ENCODE measurements around the gene RHOD.

Gene RHOD

DNA sequence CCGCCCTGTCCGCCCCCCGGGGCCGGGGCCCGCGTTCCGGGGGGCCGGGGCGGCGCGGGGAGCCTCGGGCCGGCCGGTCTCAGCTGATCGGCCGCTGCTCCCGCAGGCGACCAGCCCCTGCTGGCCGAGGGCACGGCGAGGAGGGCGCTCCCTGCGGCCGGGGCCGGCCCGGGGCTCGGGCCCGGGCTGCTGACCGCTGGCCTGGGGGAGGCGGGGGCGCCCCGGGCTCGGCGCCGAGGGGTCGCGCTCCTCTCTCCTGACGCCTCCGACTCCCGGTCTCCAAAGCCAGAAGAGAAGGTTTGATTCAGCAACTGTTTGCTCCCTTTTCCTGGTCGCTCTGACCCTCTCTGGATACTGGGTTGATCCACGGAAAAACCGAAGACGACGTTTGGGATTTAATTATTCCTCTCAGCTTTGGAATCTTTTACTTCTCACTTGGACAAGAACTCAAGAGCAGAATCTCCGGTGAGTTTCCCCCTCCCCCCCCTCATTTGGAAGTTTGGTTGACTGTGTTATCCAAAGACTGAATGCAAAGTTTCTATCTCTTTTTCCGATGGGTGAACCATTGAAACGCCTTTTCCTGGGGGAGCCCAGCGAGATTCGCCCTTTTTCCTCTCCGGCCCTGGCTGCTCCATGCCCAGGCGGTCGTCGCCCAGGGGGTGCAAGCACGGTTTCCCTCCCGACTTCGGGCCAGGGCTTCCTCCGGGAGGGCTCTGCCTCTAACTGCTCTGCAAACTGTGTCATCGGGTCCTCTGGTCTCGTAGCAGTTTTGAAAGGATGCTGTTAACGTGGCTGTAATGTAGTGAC, 63.1 kb downstream of the RHOD start:
- H3K4me3 ChIP-seq (ENCODE audit: low read length) = peak overlapping the region; percentile 100
- H3K36me3 ChIP-seq (ENCODE audit: control insufficient read depth, insufficient read depth, low read length, severe bottlenecking) = peaks cover 2% of the 10 kb centered on the region
- peak overlapping the region; percentile 97 for H3K9ac ChIP-seq (ENCODE audit: low read length)
- no peaks in the 10 kb centered on the region for H3K9me3 ChIP-seq (ENCODE audit: control insufficient read depth, low read length)
- no peaks in the 10 kb centered on the region for H3K27me3 ChIP-seq (replicated peaks; ENCODE audit: control insufficient read depth, insufficient read depth, low read length)
- DNase-seq (ENCODE audit: low read depth) = peak; percentile 58
- H3K4me1 ChIP-seq (ENCODE audit: control insufficient read depth, insufficient read depth, low read length) = peaks cover 24% of the 10 kb centered on the region

DNA sequence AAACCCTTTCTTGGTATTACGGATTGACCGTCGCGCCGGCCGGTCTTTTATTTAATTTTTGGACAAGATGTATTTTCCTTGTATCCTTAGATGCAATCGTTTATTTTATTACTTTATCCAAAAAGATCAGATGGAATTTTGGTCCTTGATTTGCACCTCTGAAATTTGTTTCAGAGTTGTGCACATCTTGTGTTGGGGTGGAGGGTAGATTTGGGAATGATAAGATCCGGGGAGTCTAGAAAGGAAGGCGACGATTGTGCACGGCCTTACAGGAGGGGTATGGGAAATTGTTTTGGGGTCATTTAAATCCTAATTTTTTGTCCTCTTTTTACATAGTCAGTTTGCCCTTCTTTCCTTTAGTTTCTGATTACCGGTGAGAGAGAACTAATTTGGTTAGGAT, 63.8 kb downstream of the RHOD start:
- H3K4me3 ChIP-seq (ENCODE audit: low read length) = peak overlapping the region; percentile 100
- DNase-seq (ENCODE audit: low read depth) = peak; percentile 24

DNA sequence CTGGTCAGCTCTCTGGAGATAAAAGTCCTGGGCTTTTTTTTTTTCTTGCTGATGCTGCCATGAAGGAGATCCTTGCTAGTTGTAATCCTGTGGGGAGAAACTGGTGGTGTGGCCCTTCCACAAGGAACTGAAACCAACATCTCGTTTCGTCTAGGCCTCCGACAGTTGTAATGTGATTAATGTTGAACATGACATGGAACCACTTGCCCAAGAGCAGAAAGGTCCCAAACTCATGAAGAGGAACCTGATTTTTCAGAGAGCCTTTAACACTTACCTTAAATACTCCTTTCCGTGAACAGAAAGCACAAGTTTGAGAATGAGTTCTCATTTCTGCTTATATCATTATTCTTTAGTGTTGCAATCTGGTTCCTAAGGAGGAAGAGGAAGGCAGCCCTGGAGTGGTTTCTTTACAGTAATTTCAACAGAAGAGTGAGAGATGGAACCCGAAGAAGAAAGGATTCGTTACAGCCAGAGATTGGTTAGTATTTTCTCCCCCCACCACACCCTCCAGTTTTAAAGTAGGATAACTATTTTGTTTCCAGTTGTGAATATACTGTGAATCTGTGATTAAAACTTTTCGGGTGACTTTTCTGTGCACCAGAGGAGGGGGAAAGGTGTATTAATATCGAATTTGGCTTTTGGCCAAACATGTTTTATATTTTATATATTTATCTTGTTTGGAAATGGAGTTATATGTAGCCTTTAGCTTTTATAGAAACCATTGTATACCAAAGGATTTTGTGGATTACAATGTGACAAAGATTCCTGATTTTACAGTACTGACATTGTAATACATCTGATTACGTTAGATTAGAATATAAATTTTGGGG, 64.4 kb downstream of the RHOD start:
- Histone ChIP-seq H3K36me3 (ENCODE audit: control insufficient read depth, insufficient read depth, low read length, severe bottlenecking) (peaks cover 4% of the 10 kb centered on the region), H3K4me3 (ENCODE audit: low read length) (peak overlapping the region; percentile 100), H3K9me3 (ENCODE audit: control insufficient read depth, low read length) (no peaks in the 10 kb centered on the region), H3K27me3 (replicated peaks; ENCODE audit: control insufficient read depth, insufficient read depth, low read length) (no peaks in the 10 kb centered on the region), H3K4me1 (ENCODE audit: control insufficient read depth, insufficient read depth, low read length) (peaks cover 24% of the 10 kb centered on the region), H3K9ac (ENCODE audit: low read length) (peak overlapping the region; percentile 97)
- peak; percentile 71 for DNase-seq (ENCODE audit: low read depth)

More for the DNA sequence above, 63.8 kb downstream of the RHOD start:
- peaks cover 2% of the 10 kb centered on the region for H3K36me3 ChIP-seq (ENCODE audit: control insufficient read depth, insufficient read depth, low read length, severe bottlenecking)
- H3K9me3 ChIP-seq (ENCODE audit: control insufficient read depth, low read length) = no peaks in the 10 kb centered on the region
- no peaks in the 10 kb centered on the region for H3K27me3 ChIP-seq (replicated peaks; ENCODE audit: control insufficient read depth, insufficient read depth, low read length)
- H3K4me1 ChIP-seq (ENCODE audit: control insufficient read depth, insufficient read depth, low read length) = peaks cover 24% of the 10 kb centered on the region
- peak overlapping the region; percentile 97 for H3K9ac ChIP-seq (ENCODE audit: low read length)

All from adipocyte (in vitro differentiated cells).